ENCODE measurements around the gene EXOC1. TPM values are rescaled to one million over a fixed set of nuclear protein-coding genes. Genes with fewer than 3 reads are reported as not detected.
A peak's percentile ranks its signal among the peaks of the same experiment; 100 is the strongest.

Gene EXOC1
- total and polyA plus RNA-seq, 10 of the 15 experiments (the other 5 are each of a cell fraction or from before 2014, with no cell fraction given) = 11.8 to 36.6 (median 21.1) TPM

GRCh38 chr4:55853484-55854046 is at the start of gene EXOC1 (continued):
- TF ChIP-seq ZBTB33 (IDR thresholded peaks at IDR 0.05) = no peak
- no peak for TF ChIP-seq SUZ12 (IDR thresholded peaks at IDR 0.05; ENCODE audit: unreplicated experiment)
- TF ChIP-seq KAT2A (conservative IDR thresholded peaks at IDR 0.05; ENCODE audit: control insufficient read depth, low read depth, low read length) = no peak
- no peak for TF ChIP-seq YBX1 (IDR thresholded peaks at IDR 0.05)
- TF ChIP-seq USF2 (IDR thresholded peaks at IDR 0.05; ENCODE audit: borderline replicate concordance, low read depth, low read length) = peak; percentile 89
- no peak for TF ChIP-seq SKIL (IDR thresholded peaks at IDR 0.05; ENCODE audit: low read depth, poor library complexity, severe bottlenecking)
- TF ChIP-seq TCF12 (IDR thresholded peaks at IDR 0.05; ENCODE audit: low read depth, low read length) = no peak
- TF ChIP-seq WRNIP1 (IDR thresholded peaks at IDR 0.05; ENCODE audit: borderline replicate concordance, low read depth, low read length) = no peak
- peak; percentile 76 for TF ChIP-seq POLR2AphosphoS2 (IDR thresholded peaks at IDR 0.05; ENCODE audit: low read depth, low read length)
- no peak for TF ChIP-seq HDAC2 (IDR thresholded peaks at IDR 0.05)
- TF ChIP-seq EGR1 (IDR thresholded peaks at IDR 0.05; ENCODE audit: borderline replicate concordance in 1 of 2, low read depth in 2 of 2, low read length in 2 of 2) = peak in 1 of 2 experiments; percentile 20; a peak in 1 of 3 replicates
- TF ChIP-seq CBX5 (IDR thresholded peaks at IDR 0.05; ENCODE audit: low read depth) = peak; percentile 56; the same call in 1 of the 2 replicates
- TF ChIP-seq PAX8 (IDR thresholded peaks at IDR 0.05) = no peak
- TF ChIP-seq CHD1 (IDR thresholded peaks at IDR 0.05; ENCODE audit: low read depth, low read length) = no peak
- TF ChIP-seq SMARCA5 (IDR thresholded peaks at IDR 0.05) = no peak
- TF ChIP-seq SIX5 (IDR thresholded peaks at IDR 0.05; ENCODE audit: low read depth, low read length, severe bottlenecking) = peak; percentile 49
- TF ChIP-seq ATF2 (IDR thresholded peaks at IDR 0.05; ENCODE audit: low read length) = no peak
- no peak for TF ChIP-seq MEF2A (IDR thresholded peaks at IDR 0.05; ENCODE audit: insufficient read depth, low read depth, low read length)
- TF ChIP-seq ZNF592 (IDR thresholded peaks at IDR 0.05) = no peak
- no peak for TF ChIP-seq JUNB (IDR thresholded peaks at IDR 0.05)
- no peak for TF ChIP-seq ZNF24 (IDR thresholded peaks at IDR 0.05)

Measured in GM12878 (cell line).